ENCODE measurements around the gene RCN2. TPM values are rescaled to one million over a fixed set of nuclear protein-coding genes. Genes with fewer than 3 reads are reported as not detected.

Gene RCN2
- total RNA-seq, 4 donors from 2014 or later: 27.6 to 44.1 (median 41.8) TPM

- Histone ChIP-seq H3K36me3 (peaks cover 0 to 32% (median 0%) of the 10 kb centered on the region in 3 donors), H3K9me3 (no peaks in the 10 kb centered on the region), H3K4me3 (peak overlapping the region; percentile 53 to 93 (median 83)), H3K27me3 (no peaks in the 10 kb centered on the region), H3K27ac (peak overlapping the region; percentile 78 to 92 (median 88)), H3K4me1 (peaks cover 2 to 35% (median 6%) of the 10 kb centered on the region in 3 donors)
- no peak for DNase-seq
- 14 to 19% methylated on average over 6 to 7 of the region's 7 CpGs for WGBS, 2 donors
- intact Hi-C loops (cut with DNase I): no loop called here
- TF ChIP-seq POLR2A (IDR thresholded peaks at IDR 0.05) (no peak), CTCF (IDR thresholded peaks at IDR 0.05) (no peak)
Observed at GRCh38 chr15:76930831-76931396, 635 bp upstream of the RCN2 start.

GRCh38 chr15:76932135-76932966 lies 802 bp downstream of the RCN2 start:
- 24 to 26% methylated on average over 10 to 12 of the region's 14 CpGs for WGBS, 2 donors
- Histone ChIP-seq H3K27me3 (no peaks in the 10 kb centered on the region), H3K27ac (peak overlapping the region; percentile 74 to 92 (median 88)), H3K4me3 (peak overlapping the region; percentile 53 to 93 (median 83)), H3K36me3 (peaks cover 0 to 46% (median 9%) of the 10 kb centered on the region in 3 donors), H3K4me1 (peaks cover 2 to 35% (median 6%) of the 10 kb centered on the region in 3 donors), H3K9me3 (no peaks in the 10 kb centered on the region)
- TF ChIP-seq CTCF (IDR thresholded peaks at IDR 0.05) (no peak), POLR2A (IDR thresholded peaks at IDR 0.05) (no peak)
- intact Hi-C loops (cut with DNase I): no loop called here
- DNase-seq: no peak

GRCh38 chr15:76935620-76936019 lies 4.1 kb downstream of the RCN2 start:
- TF ChIP-seq CTCF (IDR thresholded peaks at IDR 0.05) (no peak), POLR2A (IDR thresholded peaks at IDR 0.05) (no peak)
- intact Hi-C loops (cut with DNase I): no loop called here
- no peak for DNase-seq
- no peak overlapping the region for H3K27ac ChIP-seq
- H3K9me3 ChIP-seq: no peaks in the 10 kb centered on the region
- no peak overlapping the region for H3K4me3 ChIP-seq
- peaks cover 0 to 62% (median 9%) of the 10 kb centered on the region in 3 donors for H3K36me3 ChIP-seq
- WGBS, 2 donors: 75 to 86% methylated on average over 2 of the region's 2 CpGs
- H3K27me3 ChIP-seq: no peaks in the 10 kb centered on the region
- H3K4me1 ChIP-seq: peaks cover 2 to 33% (median 6%) of the 10 kb centered on the region in 3 donors

- Histone ChIP-seq H3K4me1 (peaks cover 0 to 27% (median 6%) of the 10 kb centered on the region in 3 donors), H3K27ac (no peak overlapping the region), H3K9me3 (no peaks in the 10 kb centered on the region), H3K4me3 (no peak overlapping the region), H3K27me3 (no peaks in the 10 kb centered on the region), H3K36me3 (peaks cover 0 to 62% (median 9%) of the 10 kb centered on the region in 3 donors)
- WGBS, 2 donors: 77 to 89% methylated on average over 3 of the region's 3 CpGs
- no peak for DNase-seq
- intact Hi-C loops (cut with DNase I): no loop called here
- no peak for TF ChIP-seq POLR2A (IDR thresholded peaks at IDR 0.05)
- TF ChIP-seq CTCF (IDR thresholded peaks at IDR 0.05): no peak
Observed at GRCh38 chr15:76936671-76937070, 5.1 kb downstream of the RCN2 start.

- no peak overlapping the region for H3K4me3 ChIP-seq
- 92 to 96% methylated on average over 5 of the region's 5 CpGs for WGBS, 2 donors
- H3K27me3 ChIP-seq: no peaks in the 10 kb centered on the region
- DNase-seq: no peak
- no peak for TF ChIP-seq POLR2A (IDR thresholded peaks at IDR 0.05)
- TF ChIP-seq CTCF (IDR thresholded peaks at IDR 0.05): no peak
- no peaks in the 10 kb centered on the region for H3K9me3 ChIP-seq
- no peak overlapping the region for H3K27ac ChIP-seq
- intact Hi-C loops (cut with DNase I): no loop called here
- H3K36me3 ChIP-seq: peaks cover 0 to 58% (median 9%) of the 10 kb centered on the region in 3 donors
- H3K4me1 ChIP-seq: peaks cover 0 to 8% (median 0%) of the 10 kb centered on the region in 3 donors
Observed at GRCh38 chr15:76938752-76939151, 7.2 kb downstream of the RCN2 start.

Measured in esophagus squamous epithelium (tissue), 5 donors.